A549 (cell line): Measurements from ENCODE around the gene CEP76.

ENCODE experiments used
- CBX2 ChIP-seq: fragments of 200-600 bp; sonication (generic); IDR thresholded peaks from 2 replicates; pipeline ENCODE4 v1.6.1; 2016; ENCODE audit warnings: low read depth, mild to moderate bottlenecking, borderline replicate concordance
- CTCF ChIP-seq: fragments of >200 bp; sonication (Bioruptor Twin); formaldehyde crosslinking; IDR thresholded peaks from 3 replicates; pipeline ENCODE4 v1.5.1; 2016
- ELK1 ChIP-seq: fragments of 150-350 bp; IDR thresholded peaks from 2 replicates; pipeline ENCODE4 v1.6.1; 2014; ENCODE audit warnings: low read depth, mild to moderate bottlenecking, low read length
- ESRRA ChIP-seq: fragments of 150-350 bp; IDR thresholded peaks from 2 replicates; pipeline ENCODE4 v1.6.1; 2014; ENCODE audit warnings: mild to moderate bottlenecking, low read length, borderline replicate concordance
- MAZ ChIP-seq: fragments of 150-350 bp; IDR thresholded peaks from 2 replicates; pipeline ENCODE4 v1.6.1; 2014; ENCODE audit warnings: antibody characterized with exemption, low read depth, low read length, borderline replicate concordance
- MYC ChIP-seq: IDR thresholded peaks from 2 replicates; pipeline ENCODE4 v1.6.1; 2012; ENCODE audit warnings: mild to moderate bottlenecking, inconsistent platforms, low read length, improper control_type of control experiment, borderline replicate concordance
- PBX3 ChIP-seq: IDR thresholded peaks from 2 replicates; pipeline ENCODE4 v1.6.1; 2012
- RCOR1 ChIP-seq: fragments of 150-350 bp; IDR thresholded peaks from 2 replicates; pipeline ENCODE4 v1.6.1; 2014; ENCODE audit warnings: antibody characterized with exemption, low read length, low read depth
- TF ChIP-seq, protein P1 (sequence below): fragments of 250-450 bp; sonication (Bioruptor Pico); IDR thresholded peaks from 2 replicates; pipeline ENCODE4 v1.5.0; 2021; ENCODE audit warnings: mild to moderate bottlenecking, moderate library complexity, borderline replicate concordance
- TF ChIP-seq, protein P2 (sequence below): fragments of 200-600 bp; sonication (generic); IDR thresholded peaks from 2 replicates; pipeline ENCODE4 v1.6.1; 2016; ENCODE audit warnings: antibody characterized with exemption, mild to moderate bottlenecking, moderate library complexity

GRCh38 chr18:12638644-12639124, 63.8 kb downstream of the CEP76 start:
- TF ChIP-seq CTCF (no peak), PBX3 (no peak), MAZ (no peak), ELK1 (no peak), RCOR1 (no peak), ESRRA (no peak), MYC (no peak), CBX2 (no peak)
- TF ChIP-seq, protein P1, sequence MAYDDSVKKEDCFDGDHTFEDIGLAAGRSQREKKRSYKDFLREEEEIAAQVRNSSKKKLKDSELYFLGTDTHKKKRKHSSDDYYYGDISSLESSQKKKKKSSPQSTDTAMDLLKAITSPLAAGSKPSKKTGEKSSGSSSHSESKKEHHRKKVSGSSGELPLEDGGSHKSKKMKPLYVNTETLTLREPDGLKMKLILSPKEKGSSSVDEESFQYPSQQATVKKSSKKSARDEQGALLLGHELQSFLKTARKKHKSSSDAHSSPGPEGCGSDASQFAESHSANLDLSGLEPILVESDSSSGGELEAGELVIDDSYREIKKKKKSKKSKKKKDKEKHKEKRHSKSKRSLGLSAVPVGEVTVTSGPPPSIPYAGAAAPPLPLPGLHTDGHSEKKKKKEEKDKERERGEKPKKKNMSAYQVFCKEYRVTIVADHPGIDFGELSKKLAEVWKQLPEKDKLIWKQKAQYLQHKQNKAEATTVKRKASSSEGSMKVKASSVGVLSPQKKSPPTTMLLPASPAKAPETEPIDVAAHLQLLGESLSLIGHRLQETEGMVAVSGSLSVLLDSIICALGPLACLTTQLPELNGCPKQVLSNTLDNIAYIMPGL: no peak
- TF ChIP-seq, protein P2, sequence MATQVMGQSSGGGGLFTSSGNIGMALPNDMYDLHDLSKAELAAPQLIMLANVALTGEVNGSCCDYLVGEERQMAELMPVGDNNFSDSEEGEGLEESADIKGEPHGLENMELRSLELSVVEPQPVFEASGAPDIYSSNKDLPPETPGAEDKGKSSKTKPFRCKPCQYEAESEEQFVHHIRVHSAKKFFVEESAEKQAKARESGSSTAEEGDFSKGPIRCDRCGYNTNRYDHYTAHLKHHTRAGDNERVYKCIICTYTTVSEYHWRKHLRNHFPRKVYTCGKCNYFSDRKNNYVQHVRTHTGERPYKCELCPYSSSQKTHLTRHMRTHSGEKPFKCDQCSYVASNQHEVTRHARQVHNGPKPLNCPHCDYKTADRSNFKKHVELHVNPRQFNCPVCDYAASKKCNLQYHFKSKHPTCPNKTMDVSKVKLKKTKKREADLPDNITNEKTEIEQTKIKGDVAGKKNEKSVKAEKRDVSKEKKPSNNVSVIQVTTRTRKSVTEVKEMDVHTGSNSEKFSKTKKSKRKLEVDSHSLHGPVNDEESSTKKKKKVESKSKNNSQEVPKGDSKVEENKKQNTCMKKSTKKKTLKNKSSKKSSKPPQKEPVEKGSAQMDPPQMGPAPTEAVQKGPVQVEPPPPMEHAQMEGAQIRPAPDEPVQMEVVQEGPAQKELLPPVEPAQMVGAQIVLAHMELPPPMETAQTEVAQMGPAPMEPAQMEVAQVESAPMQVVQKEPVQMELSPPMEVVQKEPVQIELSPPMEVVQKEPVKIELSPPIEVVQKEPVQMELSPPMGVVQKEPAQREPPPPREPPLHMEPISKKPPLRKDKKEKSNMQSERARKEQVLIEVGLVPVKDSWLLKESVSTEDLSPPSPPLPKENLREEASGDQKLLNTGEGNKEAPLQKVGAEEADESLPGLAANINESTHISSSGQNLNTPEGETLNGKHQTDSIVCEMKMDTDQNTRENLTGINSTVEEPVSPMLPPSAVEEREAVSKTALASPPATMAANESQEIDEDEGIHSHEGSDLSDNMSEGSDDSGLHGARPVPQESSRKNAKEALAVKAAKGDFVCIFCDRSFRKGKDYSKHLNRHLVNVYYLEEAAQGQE: no peak
